ENCODE data around the gene ZNF814.
"Not testable (repeated sequence)": the region's sequence is repeated elsewhere in the genome, so short reads cannot be mapped to it uniquely, and the experiment has no call there.

ZNF814 gene

GRCh38 chr19:57815247-57816075, 73.4 kb downstream of the ZNF814 start:
- no peak for DNase-seq

GRCh38 chr19:57814505-57815246, 74.2 kb downstream of the ZNF814 start, which contains the start of gene ZNF552:
TSS of gene ZNF552 (minus strand) at chr19:57814913. CDS start at chr19:57814743, 170 bp downstream.
- peak; percentile 89 for DNase-seq

DNA sequence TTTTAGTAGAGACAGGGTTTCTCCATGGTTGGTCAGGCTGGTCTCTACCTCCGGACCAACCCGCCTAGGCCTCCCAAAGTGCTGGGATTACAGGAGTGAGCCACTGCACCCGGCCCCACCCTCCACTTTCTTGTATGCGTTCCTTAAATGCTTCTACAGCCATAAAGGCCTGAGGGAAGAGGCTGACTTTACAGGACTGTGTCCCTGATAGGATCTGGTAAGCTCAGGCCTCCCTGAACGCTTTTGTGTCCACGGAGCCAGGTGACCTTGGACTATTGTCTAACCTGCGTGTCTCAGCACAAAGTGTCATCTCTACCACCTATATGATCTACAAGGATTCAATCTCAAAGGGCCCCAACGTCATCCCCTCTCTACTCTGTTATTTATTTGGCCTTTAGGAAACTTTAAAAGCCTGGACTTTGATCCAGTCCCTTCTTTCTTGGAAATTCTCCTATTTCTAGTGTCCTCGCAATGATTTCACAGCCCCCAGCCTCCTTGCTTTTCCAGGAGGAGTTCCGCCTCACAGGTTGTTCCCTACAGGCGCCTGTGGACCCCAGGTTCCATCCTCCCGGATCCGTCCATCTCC, 74.8 kb downstream of the ZNF814 start:
- no peak for DNase-seq

DNA sequence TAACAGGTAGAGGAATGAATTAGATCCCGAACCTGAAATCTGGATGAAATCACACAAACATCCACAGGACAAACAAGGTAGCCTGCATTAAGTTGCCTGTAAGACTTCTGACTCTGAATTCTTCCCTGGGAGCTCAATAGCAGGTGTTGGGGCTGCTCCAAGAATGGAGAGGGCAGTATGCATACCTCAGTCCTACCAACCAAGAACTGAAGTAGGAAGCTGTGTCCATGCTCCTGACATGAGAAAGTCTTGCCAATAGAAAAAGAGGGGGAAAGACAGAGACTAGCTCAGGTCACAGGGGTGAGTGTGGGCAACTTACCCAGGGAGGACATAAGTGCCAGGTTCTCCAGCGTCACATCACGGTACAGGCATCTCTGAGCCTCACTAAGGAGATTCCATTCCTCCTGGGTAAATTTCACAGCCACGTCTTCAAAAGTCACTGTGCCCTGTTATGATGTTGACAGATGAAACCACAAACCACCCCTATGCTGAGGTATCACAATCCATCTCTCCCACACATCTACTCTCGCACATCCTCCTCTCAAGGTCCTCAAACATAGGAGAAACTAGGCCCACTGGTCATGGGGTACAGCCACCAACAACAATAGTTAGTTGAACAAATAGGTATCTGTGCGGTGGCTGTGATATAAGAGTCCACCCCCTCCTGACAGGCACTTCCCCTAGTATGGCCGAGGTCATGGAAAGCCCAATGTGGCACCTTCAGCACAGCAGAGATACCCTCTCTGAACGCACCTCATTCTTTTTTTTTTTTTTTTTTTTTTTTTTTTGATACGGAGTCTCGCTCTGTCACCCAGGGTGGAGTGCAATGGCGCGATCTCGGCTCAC, 75.6 kb downstream of the ZNF814 start:
- not testable (repeated sequence) for DNase-seq

DNA sequence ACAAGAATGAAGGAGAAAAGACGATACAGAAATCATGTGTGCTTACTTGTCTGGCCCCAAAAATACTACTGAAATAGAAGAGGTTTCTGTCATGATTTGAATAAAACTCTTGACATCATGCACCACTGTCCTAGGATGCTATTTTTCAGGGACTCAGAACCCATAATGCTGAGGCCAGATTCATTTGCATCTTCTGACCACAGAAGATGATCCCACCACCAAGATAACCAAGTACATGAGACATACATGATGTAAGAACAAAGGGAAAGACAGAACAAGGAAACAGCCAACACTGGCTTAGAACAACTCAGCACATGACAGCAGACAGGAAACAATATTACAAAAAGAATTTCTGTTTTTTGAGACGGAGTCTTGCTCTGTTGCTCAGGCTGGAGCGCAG, 76.6 kb downstream of the ZNF814 start:
- no peak for DNase-seq

DNA sequence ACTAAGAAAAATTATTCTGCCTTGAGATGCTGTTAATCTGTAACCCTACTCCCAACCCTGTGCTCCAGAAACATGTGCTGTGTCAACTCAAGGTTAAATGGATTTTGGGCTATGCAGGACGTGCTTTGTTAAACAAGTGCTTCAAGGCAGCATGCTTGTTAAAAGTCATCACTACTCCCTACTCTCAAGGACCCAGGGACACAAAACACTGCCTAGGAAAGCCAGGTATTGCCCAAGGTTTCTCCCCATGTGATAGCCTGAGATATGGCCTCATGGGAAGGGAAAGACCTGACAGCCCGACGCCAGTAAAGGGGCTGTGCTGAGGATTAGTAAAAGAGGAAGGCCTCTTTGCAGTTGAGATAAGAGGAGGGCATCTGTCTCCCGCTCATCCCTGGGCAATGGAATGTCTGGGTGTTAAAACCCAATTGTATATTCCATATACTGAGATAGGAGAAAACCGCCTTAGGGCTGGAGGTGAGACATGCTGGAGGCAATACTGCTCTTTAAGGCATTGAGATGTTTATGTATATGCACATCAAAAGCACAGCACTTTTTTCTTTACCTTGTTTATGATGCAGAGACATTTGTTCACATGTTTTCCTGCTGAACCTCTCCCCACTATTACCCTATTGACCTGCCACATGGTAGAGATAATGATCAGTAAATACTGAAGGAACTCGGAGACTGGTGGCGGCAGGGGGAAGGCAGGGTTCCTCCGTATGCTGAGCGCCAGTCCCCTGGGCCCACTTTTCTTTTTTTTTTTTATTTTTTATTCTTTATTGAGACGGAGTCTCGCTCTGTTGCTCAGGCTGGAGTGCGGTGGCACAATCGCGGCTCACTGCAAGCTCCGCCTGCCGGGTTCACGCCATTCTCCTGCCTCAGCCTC, 78.2 kb downstream of the ZNF814 start:
- not testable (repeated sequence) for DNase-seq

- no peak for DNase-seq
Observed at GRCh38 chr19:57807541-57807940, 81.3 kb downstream of the ZNF814 start.

- DNase-seq = no peak
Observed at GRCh38 chr19:57803594-57804325, 85.1 kb downstream of the ZNF814 start.

DNA sequence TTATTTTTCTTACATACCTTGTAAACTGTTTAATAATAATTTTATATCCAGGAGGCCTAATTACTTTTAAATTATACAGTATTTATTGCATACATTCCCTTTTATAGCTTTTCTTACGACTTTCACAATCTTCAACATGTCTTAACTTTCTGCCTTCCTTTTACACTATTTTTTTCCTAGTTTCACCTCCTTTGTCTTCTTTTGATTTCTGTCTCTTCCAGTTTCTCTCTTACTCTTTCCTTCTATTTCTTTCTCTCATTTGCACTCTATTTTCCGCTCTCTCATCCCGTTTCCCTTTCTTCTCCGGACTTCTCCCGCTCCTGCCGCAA, 85.6 kb downstream of the ZNF814 start:
- DNase-seq = no peak

DNA sequence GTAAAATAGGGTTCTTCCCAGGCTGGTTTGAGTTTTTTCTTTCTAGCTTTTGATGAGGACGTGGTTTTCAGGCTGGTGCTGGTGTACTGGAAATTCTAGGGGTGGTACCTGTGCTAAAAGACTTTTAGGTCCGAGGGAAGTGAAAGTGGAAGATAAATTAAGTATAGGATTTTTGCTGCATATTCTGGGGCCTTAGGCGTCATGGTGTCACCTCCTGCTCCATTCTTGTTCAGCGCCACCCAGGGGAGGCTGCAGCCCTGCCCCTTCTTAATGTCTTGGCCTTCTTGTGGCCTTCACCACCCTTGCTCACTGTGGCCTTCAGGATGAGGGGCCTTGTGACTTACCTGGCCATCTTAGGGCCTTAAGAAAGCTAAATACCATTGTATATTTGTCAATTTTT, 86.6 kb downstream of the ZNF814 start:
- DNase-seq = no peak

GRCh38 chr19:57800696-57801095, 88.1 kb downstream of the ZNF814 start:
- DNase-seq = no peak

All from NCI-H748 treated with DMSO at 0.1 percent for 48 hours (cell line).